HG02759 (cell line): ENCODE results near the gene KIAA1614.
"Not testable (repeated sequence)": the region's sequence is repeated elsewhere in the genome, so short reads cannot be mapped to it uniquely, and the experiment has no call there.

Experiments
- ATAC-seq: cut with Tn5 transposase; IDR thresholded peaks from one replicate; pipeline ENCODE4 v1.9.1; 2021; ENCODE audit warnings: mild to moderate bottlenecking, moderate library complexity; ENCODE audit not compliant: unreplicated experiment

KIAA1614 gene

GRCh38 chr1:180954005-180954800, 41.5 kb downstream of the KIAA1614 start:
- ATAC-seq, result peak; percentile 90

GRCh38 chr1:180954801-180955165, 42.1 kb downstream of the KIAA1614 start:
- no peak for ATAC-seq

GRCh38 chr1:180956028-180956640, 43.4 kb downstream of the KIAA1614 start:
- no peak for ATAC-seq

GRCh38 chr1:180959620-180960019, 46.9 kb downstream of the KIAA1614 start:
- not testable (repeated sequence) for ATAC-seq

GRCh38 chr1:180961622-180962021, 48.9 kb downstream of the KIAA1614 start:
- no peak for ATAC-seq

- no peak for ATAC-seq
Observed at GRCh38 chr1:180962178-180962577, 49.5 kb downstream of the KIAA1614 start.

- no peak for ATAC-seq
Observed at GRCh38 chr1:180964056-180964455, 51.4 kb downstream of the KIAA1614 start.

GRCh38 chr1:180964595-180964994, 51.9 kb downstream of the KIAA1614 start:
- ATAC-seq, result no peak

GRCh38 chr1:180966312-180966711, 53.6 kb downstream of the KIAA1614 start:
- no peak for ATAC-seq

GRCh38 chr1:180966744-180967536, 54.2 kb downstream of the KIAA1614 start:
- no peak for ATAC-seq

GRCh38 chr1:180967558-180967957, 54.9 kb downstream of the KIAA1614 start:
- ATAC-seq, result no peak

GRCh38 chr1:180968834-180969233, 56.1 kb downstream of the KIAA1614 start:
- ATAC-seq, result not testable (repeated sequence)

GRCh38 chr1:180969434-180969833, 56.7 kb downstream of the KIAA1614 start:
- no peak for ATAC-seq

- ATAC-seq, result no peak
Observed at GRCh38 chr1:180970333-180971079, 57.8 kb downstream of the KIAA1614 start.

GRCh38 chr1:180971273-180971997, 58.7 kb downstream of the KIAA1614 start:
- ATAC-seq, result no peak

- ATAC-seq, result no peak
Observed at GRCh38 chr1:180973369-180973768, 60.7 kb downstream of the KIAA1614 start.

GRCh38 chr1:180974236-180974635, 61.5 kb downstream of the KIAA1614 start:
- ATAC-seq, result no peak

GRCh38 chr1:180975551-180975950, 62.9 kb downstream of the KIAA1614 start:
- no peak for ATAC-seq

- ATAC-seq, result no peak
Observed at GRCh38 chr1:180976191-180976590, 63.5 kb downstream of the KIAA1614 start.

GRCh38 chr1:180976732-180977357, 64.1 kb downstream of the KIAA1614 start:
- no peak for ATAC-seq
